AG04450 (cell line): ENCODE measurements around the gene SETD7. TPM values are rescaled to one million over a fixed set of nuclear protein-coding genes. Genes with fewer than 3 reads are reported as not detected.

Source experiments
- CTCF ChIA-PET: fragments of 300-600, 350-600 bp; formaldehyde crosslinking; extraction: SDS; loops from one replicate; lab custom pipeline; 2022; ENCODE audit warnings: antibody characterized with exemption, inconsistent platforms; lab: Charles Lee
- POLR2A ChIA-PET: fragments of 350-600 bp; formaldehyde crosslinking; extraction: SDS; loops from one replicate; lab custom pipeline; 2021; ENCODE audit warnings: antibody characterized with exemption, inconsistent platforms; lab: Yijun Ruan, JAX
- DNase-seq: peaks from one replicate; pipeline ENCODE4 v3.0.0-alpha.2; 2011; ENCODE audit warnings: low read depth, low spot score
- H3K27ac ChIP-seq: one replicate; pipeline ENCODE4 v1.5.1; 2012; ENCODE audit warnings: low read depth, low read length, control low read depth
- H3K27me3 ChIP-seq: one replicate; pipeline ENCODE4 v1.6.0; 2012; ENCODE audit warnings: low read length; ENCODE audit not compliant: control insufficient read depth, insufficient read depth
- H3K4me3 ChIP-seq: 2 replicates; pipeline ENCODE4 v1.5.1; 2011; ENCODE audit warnings: mild to moderate bottlenecking, low read depth, low read length, control low read depth
- H3K9me3 ChIP-seq: 2 replicates; pipeline ENCODE4 v1.5.1; 2012; ENCODE audit warnings: low read length; ENCODE audit not compliant: control insufficient read depth, insufficient read depth
- polyA plus RNA-seq: library from polyadenylated mRNA; depleted of rRNA; stranded (reverse); fragments of >200 nt; gene quantifications from 2 replicates; pipeline ENCODE4 v1.2.3, GENCODE V29; 2011
- TF ChIP-seq, protein P1 (sequence below): IDR thresholded peaks from 2 replicates; pipeline ENCODE4 v1.5.1; 2011; ENCODE audit warnings: low read depth, low read length, control low read depth, inconsistent platforms

Gene SETD7
- polyA plus RNA-seq, 1 experiment: 21.5 TPM

DNA sequence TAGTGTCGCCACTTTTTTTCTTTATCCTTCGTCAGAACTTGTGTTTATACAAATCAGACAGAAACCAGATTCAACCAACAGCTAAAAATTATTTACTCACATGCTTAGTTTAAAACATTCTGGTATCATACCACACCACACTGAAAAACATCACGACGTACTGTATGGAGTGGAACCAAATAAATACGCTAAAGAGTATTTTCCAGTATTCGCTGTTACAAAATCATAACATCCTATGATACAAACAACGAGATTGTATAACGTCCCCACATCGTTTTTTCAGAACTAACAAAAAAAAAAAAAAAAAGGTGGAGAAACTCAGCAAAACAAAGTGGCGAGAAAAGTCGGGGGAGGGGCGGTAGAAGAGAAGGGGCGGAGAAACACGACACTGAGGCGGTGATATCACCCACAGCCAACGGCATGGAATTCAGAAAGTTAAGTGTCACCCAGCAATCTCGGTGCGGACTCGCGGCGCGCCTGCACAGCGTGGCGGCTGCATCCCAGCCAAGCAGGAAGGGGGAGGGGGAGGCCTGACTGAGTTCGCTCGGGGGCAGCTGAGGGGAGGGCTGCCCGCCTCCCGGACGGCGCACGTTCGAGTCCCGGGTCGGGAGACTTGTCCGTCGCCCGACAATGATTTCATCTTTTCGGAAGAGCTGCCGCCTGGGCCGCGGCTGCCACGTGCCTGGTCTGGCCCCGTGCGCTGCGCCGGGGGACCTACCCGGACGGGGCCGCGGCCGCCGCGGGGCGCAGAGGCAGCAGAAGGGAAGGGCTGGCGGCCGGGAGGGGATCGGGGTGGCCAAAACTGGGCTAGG lies 920 bp downstream of the SETD7 start:
- Histone ChIP-seq H3K4me3 (peak overlapping the region; percentile 89), H3K27me3 (peaks cover 26% of the 10 kb centered on the region), H3K27ac (peak overlapping the region; percentile 65), H3K9me3 (no peaks in the 10 kb centered on the region)
- ChIA-PET POLR2A (interaction anchor here (1.5 to 2.2 kb wide), 2 partner anchors 11 to 26 kb away, joined by 3 to 9 read pairs; no protein-coding TSS in a partner anchor), CTCF (no interaction called here)
- DNase-seq: peak; percentile 46
- TF ChIP-seq, protein P1, sequence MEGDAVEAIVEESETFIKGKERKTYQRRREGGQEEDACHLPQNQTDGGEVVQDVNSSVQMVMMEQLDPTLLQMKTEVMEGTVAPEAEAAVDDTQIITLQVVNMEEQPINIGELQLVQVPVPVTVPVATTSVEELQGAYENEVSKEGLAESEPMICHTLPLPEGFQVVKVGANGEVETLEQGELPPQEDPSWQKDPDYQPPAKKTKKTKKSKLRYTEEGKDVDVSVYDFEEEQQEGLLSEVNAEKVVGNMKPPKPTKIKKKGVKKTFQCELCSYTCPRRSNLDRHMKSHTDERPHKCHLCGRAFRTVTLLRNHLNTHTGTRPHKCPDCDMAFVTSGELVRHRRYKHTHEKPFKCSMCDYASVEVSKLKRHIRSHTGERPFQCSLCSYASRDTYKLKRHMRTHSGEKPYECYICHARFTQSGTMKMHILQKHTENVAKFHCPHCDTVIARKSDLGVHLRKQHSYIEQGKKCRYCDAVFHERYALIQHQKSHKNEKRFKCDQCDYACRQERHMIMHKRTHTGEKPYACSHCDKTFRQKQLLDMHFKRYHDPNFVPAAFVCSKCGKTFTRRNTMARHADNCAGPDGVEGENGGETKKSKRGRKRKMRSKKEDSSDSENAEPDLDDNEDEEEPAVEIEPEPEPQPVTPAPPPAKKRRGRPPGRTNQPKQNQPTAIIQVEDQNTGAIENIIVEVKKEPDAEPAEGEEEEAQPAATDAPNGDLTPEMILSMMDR: no peak

DNA sequence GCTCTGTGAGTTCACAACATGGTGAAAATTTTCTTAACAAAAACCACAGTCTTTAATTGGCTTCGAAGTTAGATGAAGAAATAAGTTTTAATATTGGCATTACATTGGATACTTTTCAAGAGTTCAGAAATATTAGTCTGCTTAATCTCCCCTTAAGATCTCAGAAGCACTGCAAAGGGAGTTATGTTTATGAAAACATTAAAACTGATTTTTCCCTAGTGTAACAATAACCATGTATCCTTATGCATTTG lies 1.5 kb downstream of the SETD7 start:
- TF ChIP-seq, protein P1: no peak
- Histone ChIP-seq H3K27me3 (peaks cover 21% of the 10 kb centered on the region), H3K27ac (no peak overlapping the region), H3K4me3 (peak overlapping the region; percentile 89), H3K9me3 (no peaks in the 10 kb centered on the region)
- CTCF ChIA-PET: interaction anchor here (2.0 kb wide), 1 partner anchor 23 kb away, joined by 7 read pairs; no protein-coding TSS in a partner anchor
- no peak for DNase-seq
- POLR2A ChIA-PET: no interaction called here

DNA sequence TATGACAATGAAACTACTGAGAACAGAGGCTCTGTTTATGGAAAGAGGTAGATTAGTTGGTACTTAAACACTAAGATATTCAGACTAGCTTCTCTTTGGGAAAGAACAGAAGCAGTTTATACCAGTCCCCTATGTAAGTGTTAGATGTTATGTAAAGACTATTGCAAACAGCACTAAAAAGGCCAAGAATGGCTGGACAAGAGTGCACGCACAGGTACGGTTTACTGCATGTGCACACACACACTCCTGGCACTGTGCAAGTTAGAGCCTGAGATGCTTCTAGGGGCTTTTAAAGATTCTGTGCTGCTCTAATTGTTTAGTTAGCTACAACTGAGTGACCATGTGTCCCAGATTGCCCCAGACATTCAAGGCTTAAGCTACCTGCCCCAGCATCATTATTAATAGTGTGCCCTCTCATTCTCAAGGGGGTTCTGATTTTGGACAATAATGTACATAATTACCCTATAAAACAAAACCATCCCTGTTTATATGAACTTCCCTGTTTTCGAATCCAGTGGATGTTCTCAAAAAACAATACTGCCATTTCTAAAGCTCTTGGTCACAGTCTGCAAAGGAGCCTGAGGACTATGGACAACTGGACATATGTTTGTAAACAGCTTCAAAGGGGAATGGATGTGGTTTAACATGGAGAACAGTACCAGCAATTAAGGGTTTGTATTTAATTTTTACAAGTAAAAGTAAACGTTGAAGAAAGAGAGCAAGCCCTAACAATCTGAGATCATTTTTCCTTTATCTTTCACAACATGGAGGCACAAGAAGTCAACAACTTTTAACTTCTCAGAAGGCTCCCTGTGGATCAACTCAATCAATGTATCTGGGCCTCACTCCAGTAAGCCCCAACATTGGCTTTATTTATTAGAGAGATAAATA lies 2.0 kb downstream of the SETD7 start:
- POLR2A ChIA-PET: no interaction called here
- Histone ChIP-seq H3K27me3 (peaks cover 18% of the 10 kb centered on the region), H3K4me3 (peak overlapping the region; percentile 89), H3K27ac (no peak overlapping the region), H3K9me3 (no peaks in the 10 kb centered on the region)
- CTCF ChIA-PET: interaction anchor here (0.9 to 2.4 kb wide), 4 partner anchors 23 to 103 kb away, joined by 3 to 10 read pairs (median 5); no protein-coding TSS in a partner anchor
- DNase-seq: no peak
- TF ChIP-seq, protein P1: no peak

DNA sequence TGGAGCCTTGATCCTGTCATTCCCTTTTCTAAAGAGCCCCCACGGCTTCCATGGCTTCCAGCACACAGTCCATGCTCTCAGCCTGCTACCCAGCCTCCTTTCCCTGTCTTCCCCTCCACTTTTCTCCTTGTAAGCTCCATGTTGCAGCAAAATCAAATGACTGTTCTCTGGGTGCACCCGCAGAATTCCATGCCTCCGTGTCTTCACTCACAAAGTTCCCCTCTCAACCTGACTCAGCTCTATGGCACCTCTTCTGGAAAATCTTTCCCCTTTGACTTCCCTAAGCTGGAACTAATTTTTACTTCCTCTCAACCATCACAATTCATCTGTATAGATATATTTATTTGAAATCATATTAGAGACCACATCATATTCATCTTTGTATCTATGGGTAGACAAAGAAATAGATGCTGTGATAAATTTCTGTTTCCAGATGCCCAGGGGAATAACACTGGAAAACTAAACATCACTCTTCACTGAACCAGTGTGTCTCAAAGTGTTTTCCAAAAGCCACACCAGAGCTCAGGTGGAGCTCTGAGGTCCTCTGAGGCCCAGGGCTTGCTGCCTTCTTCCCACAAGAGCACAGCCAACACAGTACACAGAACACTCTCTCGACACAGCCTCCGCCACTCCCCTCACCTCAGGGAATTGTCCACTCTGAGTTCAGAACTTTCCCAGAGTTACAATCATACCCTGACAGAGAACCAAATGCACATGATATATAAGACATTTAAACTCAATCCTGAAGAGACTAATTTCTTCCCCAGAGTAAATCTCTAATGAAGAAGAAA lies 3.3 kb downstream of the SETD7 start:
- ChIA-PET POLR2A (no interaction called here), CTCF (interaction anchor here (0.7 to 2.4 kb wide), 6 partner anchors 22 to 454 kb away, joined by 3 to 10 read pairs (median 4); no protein-coding TSS in a partner anchor)
- TF ChIP-seq, protein P1: no peak
- Histone ChIP-seq H3K4me3 (no peak overlapping the region), H3K27ac (no peak overlapping the region), H3K27me3 (peaks cover 8% of the 10 kb centered on the region), H3K9me3 (no peaks in the 10 kb centered on the region)
- no peak for DNase-seq
